Ovary (tissue), 3 donors: ENCODE data around the gene SHISA7.

Experiments
- CTCF ChIP-seq, 3 donors: fragments of 450-650 bp in 2 of 3; fragments of 200-600 bp in 1 of 3; IDR thresholded peaks; one replicate each; pipeline versions ENCODE4 v1.5.1 to v1.8.0; 2016 to 2022; ENCODE audit warnings: antibody characterized with exemption in 3 of 3, mild to moderate bottlenecking in 1 of 3
- EP300 ChIP-seq: sonication (generic); formaldehyde crosslinking; IDR thresholded peaks from one replicate; pipeline ENCODE4 v1.6.1; 2017; ENCODE audit warnings: antibody characterized with exemption
- donor health status: DM: no; HTN: no; CAD: no.

- TF ChIP-seq CTCF (IDR thresholded peaks at IDR 0.05) (no peak), EP300 (no peak)
These were observed 42.4 kb upstream of the SHISA7 start for GRCh38 chr19:55485439-55486011.
